HEK293 (cell line): ENCODE measurements around the gene ASNSD1.

Experiments
- CTCF ChIA-PET: fragments of 350-600 bp; formaldehyde crosslinking; extraction: SDS; loops from one replicate; lab custom pipeline; 2021; ENCODE audit warnings: antibody characterized with exemption; lab: Yijun Ruan, JAX
- POLR2A ChIA-PET: fragments of 300-600 bp; formaldehyde crosslinking; extraction: SDS; loops from one replicate; lab custom pipeline; 2020; ENCODE audit warnings: antibody characterized with exemption, inconsistent platforms; lab: Yijun Ruan, JAX
- H3K27ac ChIP-seq: fragments of 200-500 bp; sonication (Bioruptor generic); 2 replicates; pipeline ENCODE4 v1.5.1; 2014; ENCODE audit warnings: low read depth, low read length, control low read depth, inconsistent platforms; ENCODE audit errors: extremely low read depth
- H3K36me3 ChIP-seq, 2 experiments: fragments of 200-500 bp in 1 of 2; sonication (Bioruptor generic) in 1 of 2; 1 replicate in 1 of 2; 2 replicates in 1 of 2; pipeline ENCODE4 v1.5.1; 2014 to 2017; ENCODE audit warnings: inconsistent platforms in 2 of 2, low read length in 2 of 2; ENCODE audit not compliant: control insufficient read depth in 2 of 2, insufficient read depth in 1 of 2
- H3K4me1 ChIP-seq: fragments of 200-500 bp; sonication (Bioruptor generic); 2 replicates; pipeline ENCODE4 v1.5.1; 2014; ENCODE audit warnings: mild to moderate bottlenecking, low read length, inconsistent platforms; ENCODE audit not compliant: control insufficient read depth, insufficient read depth
- H3K4me3 ChIP-seq: 2 replicates; pipeline ENCODE4 v1.5.1; 2011; ENCODE audit warnings: low read depth, mild to moderate bottlenecking, control low read depth, low read length, moderate library complexity
- H3K9me3 ChIP-seq: fragments of 200-500 bp; sonication (Bioruptor generic); 2 replicates; pipeline ENCODE4 v1.5.1; 2014; ENCODE audit warnings: low read depth, low read length, inconsistent platforms; ENCODE audit not compliant: control insufficient read depth, insufficient read depth
- SCRT1 ChIP-seq: fragments of 450-650 bp; formaldehyde crosslinking; IDR thresholded peaks from 2 replicates; pipeline ENCODE4 v1.5.1; 2016; ENCODE audit warnings: missing biosample characterization, missing genetic modification characterization, borderline replicate concordance
- SETDB1 ChIP-seq: IDR thresholded peaks from one replicate; pipeline ENCODE4 v1.6.1; 2017; ENCODE audit warnings: mild to moderate bottlenecking, low read length, moderate library complexity, mixed read lengths; ENCODE audit not compliant: insufficient read length
- SP7 ChIP-seq: fragments of 450-650 bp; formaldehyde crosslinking; IDR thresholded peaks from 2 replicates; pipeline ENCODE4 v1.5.1; 2016; ENCODE audit warnings: missing biosample characterization, missing genetic modification characterization
- ZEB2 ChIP-seq: fragments of 450-650 bp; formaldehyde crosslinking; IDR thresholded peaks from 2 replicates; pipeline ENCODE4 v1.5.1; 2016; ENCODE audit warnings: missing biosample characterization, missing genetic modification characterization
- ZNF132 ChIP-seq: fragments of 450-650 bp; formaldehyde crosslinking; IDR thresholded peaks from 2 replicates; pipeline ENCODE4 v1.5.1; 2017; ENCODE audit warnings: missing biosample characterization, missing genetic modification characterization, borderline replicate concordance
- ZNF155 ChIP-seq: fragments of 450-650 bp; formaldehyde crosslinking; IDR thresholded peaks from 2 replicates; pipeline ENCODE4 v1.5.1; 2016; ENCODE audit warnings: missing biosample characterization, missing genetic modification characterization
- ZNF292 ChIP-seq: fragments of 450-650 bp; formaldehyde crosslinking; IDR thresholded peaks from 2 replicates; pipeline ENCODE4 v1.5.1; 2016; ENCODE audit warnings: low read depth, missing biosample characterization, missing genetic modification characterization, borderline replicate concordance
- ZNF341 ChIP-seq: fragments of 450-650 bp; formaldehyde crosslinking; IDR thresholded peaks from 2 replicates; pipeline ENCODE4; 2016; ENCODE audit warnings: low read depth, missing biosample characterization, missing genetic modification characterization
- ZNF366 ChIP-seq: fragments of 450-650 bp; formaldehyde crosslinking; conservative IDR thresholded peaks from 2 replicates; pipeline ENCODE4 v1.5.1; 2016; ENCODE audit warnings: missing biosample characterization, missing genetic modification characterization
- ZNF423 ChIP-seq: fragments of 450-650 bp; formaldehyde crosslinking; IDR thresholded peaks from 2 replicates; pipeline ENCODE4 v1.5.1; 2016; ENCODE audit warnings: missing biosample characterization, missing genetic modification characterization
- ZNF433 ChIP-seq: fragments of 450-650 bp; formaldehyde crosslinking; IDR thresholded peaks from 2 replicates; pipeline ENCODE4 v1.5.1; 2016; ENCODE audit warnings: missing biosample characterization, missing genetic modification characterization, low read depth
- ZNF514 ChIP-seq: fragments of 450-650 bp; formaldehyde crosslinking; IDR thresholded peaks from 2 replicates; pipeline ENCODE4 v1.5.1; 2016; ENCODE audit warnings: missing biosample characterization, missing genetic modification characterization
- ZNF580 ChIP-seq: fragments of 450-650 bp; formaldehyde crosslinking; IDR thresholded peaks from 2 replicates; pipeline ENCODE4 v1.5.1; 2016; ENCODE audit warnings: missing biosample characterization, missing genetic modification characterization
- ZNF585B ChIP-seq: fragments of 450-650 bp; formaldehyde crosslinking; IDR thresholded peaks from 2 replicates; pipeline ENCODE4 v1.5.1; 2016; ENCODE audit warnings: missing biosample characterization, missing genetic modification characterization
- ZNF645 ChIP-seq: fragments of 450-650 bp; formaldehyde crosslinking; IDR thresholded peaks from 2 replicates; pipeline ENCODE4; 2016; ENCODE audit warnings: missing biosample characterization, missing genetic modification characterization
- ZNF658 ChIP-seq: fragments of 450-650 bp; formaldehyde crosslinking; IDR thresholded peaks from 2 replicates; pipeline ENCODE4; 2016; ENCODE audit warnings: missing biosample characterization, missing genetic modification characterization
- ZNF660 ChIP-seq: fragments of 450-650 bp; IDR thresholded peaks from 2 replicates; pipeline ENCODE4 v1.5.1; 2018; ENCODE audit warnings: missing biosample characterization, mild to moderate bottlenecking, missing genetic modification characterization
- ZNF664 ChIP-seq: fragments of 450-650 bp; formaldehyde crosslinking; IDR thresholded peaks from 2 replicates; pipeline ENCODE4 v1.5.1; 2016; ENCODE audit warnings: missing biosample characterization, missing genetic modification characterization
- ZNF830 ChIP-seq: fragments of 450-650 bp; IDR thresholded peaks from 2 replicates; pipeline ENCODE4 v1.5.0; 2018; ENCODE audit warnings: missing biosample characterization, missing genetic modification characterization, low read depth, mild to moderate bottlenecking, moderate library complexity
- TF ChIP-seq, protein P1 (sequence below): fragments of 450-650 bp; formaldehyde crosslinking; IDR thresholded peaks from 2 replicates; pipeline ENCODE4 v1.5.0; 2017; ENCODE audit warnings: missing biosample characterization, missing genetic modification characterization, borderline replicate concordance
- TF ChIP-seq, protein P2 (sequence below): fragments of 450-650 bp; formaldehyde crosslinking; IDR thresholded peaks from 2 replicates; pipeline ENCODE4 v1.5.1; 2017; ENCODE audit warnings: missing biosample characterization, mild to moderate bottlenecking, missing genetic modification characterization, moderate library complexity

ASNSD1 gene

DNA sequence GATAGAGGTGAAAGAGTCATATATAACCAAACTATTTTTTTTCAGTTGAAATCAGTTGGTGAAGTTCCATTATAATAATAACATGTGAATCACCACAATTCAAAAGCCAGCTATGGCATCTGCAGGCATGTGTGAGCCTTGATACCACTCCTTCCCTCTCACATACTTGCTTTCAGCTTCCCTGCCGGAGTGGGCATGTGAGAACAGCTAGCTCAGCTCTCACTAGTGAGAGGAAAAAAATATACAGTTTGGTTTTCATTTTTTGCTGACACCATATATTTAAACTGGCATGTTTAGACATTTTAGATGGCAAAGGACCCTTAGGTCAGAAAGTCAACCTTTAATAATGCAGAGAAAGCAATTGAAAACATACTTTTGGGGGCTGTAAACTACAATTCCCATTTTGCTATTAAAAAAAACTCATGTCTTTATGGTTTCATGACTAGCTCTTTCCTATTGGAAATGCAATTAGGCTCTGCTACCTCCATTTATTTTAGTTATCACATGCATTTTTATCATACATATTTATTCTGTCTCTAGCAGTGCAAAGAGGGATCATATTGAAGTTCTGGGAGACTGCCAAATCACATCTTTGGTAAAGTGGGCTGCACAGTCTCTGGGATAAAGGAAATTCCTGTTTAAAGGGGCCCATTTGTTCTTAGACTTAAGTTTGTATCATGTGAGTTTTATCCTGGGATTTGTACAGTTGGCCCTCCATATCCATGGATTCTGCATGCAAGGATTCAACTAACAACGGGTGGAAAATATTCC is 47.4 kb upstream of the ASNSD1 start (continued):
- TF ChIP-seq ZNF645 (no peak), ZNF433 (tag by site-specific recombination) (no peak)

DNA sequence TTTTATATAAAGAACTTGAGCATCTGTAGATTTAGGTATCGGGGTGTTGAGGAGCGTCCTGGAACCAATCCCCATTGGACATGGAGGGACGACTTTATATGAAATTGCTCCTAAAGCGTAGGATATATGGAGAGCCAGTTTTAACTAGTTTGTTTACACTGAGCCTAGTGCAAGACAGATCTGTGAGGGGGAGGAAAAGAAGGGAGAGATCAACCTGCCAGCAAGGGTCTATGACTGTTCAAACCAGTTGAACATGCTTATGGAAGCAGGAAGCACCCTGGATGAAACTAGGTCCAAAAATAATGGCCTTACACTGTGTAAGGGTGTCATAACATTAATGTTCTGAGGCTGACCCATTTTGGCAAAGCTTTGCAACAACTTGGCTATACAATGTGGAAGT is 46.7 kb upstream of the ASNSD1 start:
- Histone ChIP-seq H3K36me3 (no peaks in the 10 kb centered on the region), H3K27ac (no peak overlapping the region)
- TF ChIP-seq SETDB1 (no peak), ZNF423 (no peak), ZEB2 (tag by site-specific recombination) (no peak), ZNF366 (no peak), ZNF658 (tag by site-specific recombination) (no peak)
- TF ChIP-seq, all 188 proteins: peak for 0
- peaks cover 10% of the 10 kb centered on the region for H3K4me1 ChIP-seq
- H3K9me3 ChIP-seq, result no peaks in the 10 kb centered on the region
- ChIA-PET POLR2A (no interaction called here), CTCF (interaction anchor here (0.7 kb wide), 1 partner anchor 10 kb away, joined by 3 read pairs; no protein-coding TSS in a partner anchor)
- H3K4me3 ChIP-seq, result no peak overlapping the region

GRCh38 chr2:189618197-189618596 is 43.1 kb upstream of the ASNSD1 start:
- Histone ChIP-seq H3K4me1 (peaks cover 7% of the 10 kb centered on the region; the same call in 1 of the 2 replicates), H3K9me3 (no peaks in the 10 kb centered on the region), H3K36me3 (no peaks in the 10 kb centered on the region), H3K27ac (no peak overlapping the region), H3K4me3 (no peak overlapping the region)
- POLR2A ChIA-PET, result no interaction called here
- TF ChIP-seq, protein P1, sequence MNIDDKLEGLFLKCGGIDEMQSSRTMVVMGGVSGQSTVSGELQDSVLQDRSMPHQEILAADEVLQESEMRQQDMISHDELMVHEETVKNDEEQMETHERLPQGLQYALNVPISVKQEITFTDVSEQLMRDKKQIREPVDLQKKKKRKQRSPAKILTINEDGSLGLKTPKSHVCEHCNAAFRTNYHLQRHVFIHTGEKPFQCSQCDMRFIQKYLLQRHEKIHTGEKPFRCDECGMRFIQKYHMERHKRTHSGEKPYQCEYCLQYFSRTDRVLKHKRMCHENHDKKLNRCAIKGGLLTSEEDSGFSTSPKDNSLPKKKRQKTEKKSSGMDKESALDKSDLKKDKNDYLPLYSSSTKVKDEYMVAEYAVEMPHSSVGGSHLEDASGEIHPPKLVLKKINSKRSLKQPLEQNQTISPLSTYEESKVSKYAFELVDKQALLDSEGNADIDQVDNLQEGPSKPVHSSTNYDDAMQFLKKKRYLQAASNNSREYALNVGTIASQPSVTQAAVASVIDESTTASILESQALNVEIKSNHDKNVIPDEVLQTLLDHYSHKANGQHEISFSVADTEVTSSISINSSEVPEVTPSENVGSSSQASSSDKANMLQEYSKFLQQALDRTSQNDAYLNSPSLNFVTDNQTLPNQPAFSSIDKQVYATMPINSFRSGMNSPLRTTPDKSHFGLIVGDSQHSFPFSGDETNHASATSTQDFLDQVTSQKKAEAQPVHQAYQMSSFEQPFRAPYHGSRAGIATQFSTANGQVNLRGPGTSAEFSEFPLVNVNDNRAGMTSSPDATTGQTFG (tag by site-specific recombination), result no peak
- TF ChIP-seq ZNF830 (tag by site-specific recombination) (no peak), SP7 (tag by site-specific recombination) (no peak), ZNF664 (no peak), SCRT1 (tag by site-specific recombination) (no peak), ZNF132 (tag by site-specific recombination) (no peak), ZNF585B (no peak), ZNF341 (tag by site-specific recombination) (no peak), ZNF580 (no peak), ZNF155 (tag by site-specific recombination) (no peak), ZNF658 (tag by site-specific recombination) (no peak), ZNF514 (tag by site-specific recombination) (no peak), ZNF292 (tag by site-specific recombination) (no peak), ZNF645 (no peak), ZNF660 (tag by site-specific recombination) (no peak)
- TF ChIP-seq, protein P2, sequence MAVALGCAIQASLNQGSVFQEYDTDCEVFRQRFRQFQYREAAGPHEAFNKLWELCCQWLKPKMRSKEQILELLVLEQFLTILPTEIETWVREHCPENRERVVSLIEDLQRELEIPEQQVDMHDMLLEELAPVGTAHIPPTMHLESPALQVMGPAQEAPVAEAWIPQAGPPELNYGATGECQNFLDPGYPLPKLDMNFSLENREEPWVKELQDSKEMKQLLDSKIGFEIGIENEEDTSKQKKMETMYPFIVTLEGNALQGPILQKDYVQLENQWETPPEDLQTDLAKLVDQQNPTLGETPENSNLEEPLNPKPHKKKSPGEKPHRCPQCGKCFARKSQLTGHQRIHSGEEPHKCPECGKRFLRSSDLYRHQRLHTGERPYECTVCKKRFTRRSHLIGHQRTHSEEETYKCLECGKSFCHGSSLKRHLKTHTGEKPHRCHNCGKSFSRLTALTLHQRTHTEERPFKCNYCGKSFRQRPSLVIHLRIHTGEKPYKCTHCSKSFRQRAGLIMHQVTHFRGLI (tag by site-specific recombination), result no peak
- CTCF ChIA-PET, result interaction anchor here (0.6 kb wide), 1 partner anchor 118 kb away, joined by 3 read pairs; no protein-coding TSS in a partner anchor
